ENCODE data around the gene FXN.

Gene FXN

GRCh38 chr9:69004836-69005235, 30.7 kb upstream of the FXN start:
- WGBS = 90% methylated on average over 2 of the region's 2 CpGs
- Histone ChIP-seq H3K9me3 (ENCODE audit: insufficient read depth, low read depth, low read length) (no peaks in the 10 kb centered on the region), H3K27ac (ENCODE audit: low read depth, low read length) (no peak overlapping the region)

GRCh38 chr9:69009708-69010107, 25.8 kb upstream of the FXN start:
- Histone ChIP-seq H3K36me3 (ENCODE audit: insufficient read depth, low read length) (no peaks in the 10 kb centered on the region), H3K4me1 (ENCODE audit: insufficient read depth, low read length) (no peaks in the 10 kb centered on the region), H3K27me3 (ENCODE audit: insufficient read depth, low read length) (peaks cover 2% of the 10 kb centered on the region; the same call in 1 of the 2 replicates), H3K9me3 (ENCODE audit: insufficient read depth, low read depth, low read length) (0 out of 2 replicates have a peak, but pooled peaks cover 7% of the 10 kb centered on the region), H3K27ac (ENCODE audit: low read depth, low read length) (no peak overlapping the region), H3K9ac (ENCODE audit: low read depth, low read length) (no peak overlapping the region), H3K4me3 (ENCODE audit: low read length) (no peak overlapping the region)
- 90% methylated on average over 1 of the region's 1 CpG for WGBS

More at GRCh38 chr9:69004836-69005235, 30.7 kb upstream of the FXN start:
- no peaks in the 10 kb centered on the region for H3K36me3 ChIP-seq (ENCODE audit: insufficient read depth, low read length)
- H3K27me3 ChIP-seq (ENCODE audit: insufficient read depth, low read length) = peaks cover 2% of the 10 kb centered on the region; the same call in 1 of the 2 replicates
- H3K4me1 ChIP-seq (ENCODE audit: insufficient read depth, low read length) = no peaks in the 10 kb centered on the region
- no peak overlapping the region for H3K4me3 ChIP-seq (ENCODE audit: low read length)
- H3K9ac ChIP-seq (ENCODE audit: low read depth, low read length) = no peak overlapping the region

- H3K27me3 ChIP-seq (ENCODE audit: insufficient read depth, low read length) = peaks cover 2% of the 10 kb centered on the region; the same call in 1 of the 2 replicates
- peaks cover 16% of the 10 kb centered on the region for H3K4me1 ChIP-seq (ENCODE audit: insufficient read depth, low read length)
- H3K9ac ChIP-seq (ENCODE audit: low read depth, low read length) = no peak overlapping the region
- H3K36me3 ChIP-seq (ENCODE audit: insufficient read depth, low read length) = no peaks in the 10 kb centered on the region
- WGBS = 93% methylated on average over 18 of the region's 18 CpGs
- H3K9me3 ChIP-seq (ENCODE audit: insufficient read depth, low read depth, low read length) = 0 out of 2 replicates have a peak, but pooled peaks cover 7% of the 10 kb centered on the region
- H3K4me3 ChIP-seq (ENCODE audit: low read length) = no peak overlapping the region
- H3K27ac ChIP-seq (ENCODE audit: low read depth, low read length) = no peak overlapping the region
Observed at GRCh38 chr9:69012696-69013381, 22.7 kb upstream of the FXN start.

GRCh38 chr9:69013382-69013727, 22.2 kb upstream of the FXN start:
- 96% methylated on average over 26 of the region's 26 CpGs for WGBS
- H3K9me3 ChIP-seq (ENCODE audit: insufficient read depth, low read depth, low read length) = 0 out of 2 replicates have a peak, but pooled peaks cover 7% of the 10 kb centered on the region
- no peak overlapping the region for H3K27ac ChIP-seq (ENCODE audit: low read depth, low read length)
- peaks cover 16% of the 10 kb centered on the region for H3K4me1 ChIP-seq (ENCODE audit: insufficient read depth, low read length)
- no peak overlapping the region for H3K9ac ChIP-seq (ENCODE audit: low read depth, low read length)
- no peaks in the 10 kb centered on the region for H3K36me3 ChIP-seq (ENCODE audit: insufficient read depth, low read length)
- peaks cover 2% of the 10 kb centered on the region; the same call in 1 of the 2 replicates for H3K27me3 ChIP-seq (ENCODE audit: insufficient read depth, low read length)
- no peak overlapping the region for H3K4me3 ChIP-seq (ENCODE audit: low read length)

- H3K36me3 ChIP-seq (ENCODE audit: insufficient read depth, low read length) = no peaks in the 10 kb centered on the region
- no peak within 1 kb of the TSS for H3K4me3 ChIP-seq (ENCODE audit: low read length)
- H3K27ac ChIP-seq (ENCODE audit: low read depth, low read length) = no peak within 1 kb of the TSS
- no peak within 1 kb of the TSS for H3K9ac ChIP-seq (ENCODE audit: low read depth, low read length)
- H3K4me1 ChIP-seq (ENCODE audit: insufficient read depth, low read length) = peaks cover 16% of the 10 kb centered on the region
- H3K9me3 ChIP-seq (ENCODE audit: insufficient read depth, low read depth, low read length) = 0 out of 2 replicates have a peak, but pooled peaks cover 7% of the 10 kb centered on the region
- H3K27me3 ChIP-seq (ENCODE audit: insufficient read depth, low read length) = peaks cover 2% of the 10 kb centered on the region; the same call in 1 of the 2 replicates
- whole genome bisulfite sequencing = 96% methylated on average over 29 of the region's 29 CpGs
Observed at GRCh38 chr9:69014013-69014412, 21.5 kb upstream of the FXN start, which contains the start of gene PRKACG. TSS of gene PRKACG (minus strand) at chr9:69014113. CDS start at chr9:69014092, 21 bp downstream.

GRCh38 chr9:69016191-69017096, 19.1 kb upstream of the FXN start:
- H3K36me3 ChIP-seq (ENCODE audit: insufficient read depth, low read length) = no peaks in the 10 kb centered on the region
- H3K4me1 ChIP-seq (ENCODE audit: insufficient read depth, low read length) = peaks cover 16% of the 10 kb centered on the region
- 0 out of 2 replicates have a peak, but pooled peaks cover 7% of the 10 kb centered on the region for H3K9me3 ChIP-seq (ENCODE audit: insufficient read depth, low read depth, low read length)
- H3K27ac ChIP-seq (ENCODE audit: low read depth, low read length) = peak overlapping the region; percentile 28; the same call in 1 of the 2 replicates
- H3K27me3 ChIP-seq (ENCODE audit: insufficient read depth, low read length) = no peaks in the 10 kb centered on the region
- H3K9ac ChIP-seq (ENCODE audit: low read depth, low read length) = no peak overlapping the region
- no peak overlapping the region for H3K4me3 ChIP-seq (ENCODE audit: low read length)
- WGBS = 74% methylated on average over 5 of the region's 5 CpGs

GRCh38 chr9:69018737-69019136, 16.8 kb upstream of the FXN start:
- Histone ChIP-seq H3K4me3 (ENCODE audit: low read length) (no peak overlapping the region), H3K27me3 (ENCODE audit: insufficient read depth, low read length) (no peaks in the 10 kb centered on the region), H3K27ac (ENCODE audit: low read depth, low read length) (no peak overlapping the region), H3K9ac (ENCODE audit: low read depth, low read length) (no peak overlapping the region), H3K36me3 (ENCODE audit: insufficient read depth, low read length) (no peaks in the 10 kb centered on the region), H3K9me3 (ENCODE audit: insufficient read depth, low read depth, low read length) (0 out of 2 replicates have a peak, but pooled peaks cover under 1% of the 10 kb centered on the region), H3K4me1 (ENCODE audit: insufficient read depth, low read length) (peaks cover 20% of the 10 kb centered on the region)
- 77% methylated on average over 5 of the region's 5 CpGs for WGBS

GRCh38 chr9:69019808-69020207, 15.7 kb upstream of the FXN start:
- H3K9ac ChIP-seq (ENCODE audit: low read depth, low read length) = no peak overlapping the region
- H3K4me1 ChIP-seq (ENCODE audit: insufficient read depth, low read length) = peaks cover 24% of the 10 kb centered on the region
- H3K36me3 ChIP-seq (ENCODE audit: insufficient read depth, low read length) = no peaks in the 10 kb centered on the region
- H3K4me3 ChIP-seq (ENCODE audit: low read length) = no peak overlapping the region
- no peak overlapping the region for H3K27ac ChIP-seq (ENCODE audit: low read depth, low read length)
- no peaks in the 10 kb centered on the region for H3K9me3 ChIP-seq (ENCODE audit: insufficient read depth, low read depth, low read length)
- 96% methylated on average over 3 of the region's 3 CpGs for WGBS
- H3K27me3 ChIP-seq (ENCODE audit: insufficient read depth, low read length) = no peaks in the 10 kb centered on the region

GRCh38 chr9:69020301-69021145, 15.0 kb upstream of the FXN start:
- H3K9ac ChIP-seq (ENCODE audit: low read depth, low read length) = no peak overlapping the region
- 98% methylated on average over 8 of the region's 8 CpGs for WGBS

GRCh38 chr9:69023650-69024049, 11.9 kb upstream of the FXN start:
- H3K27ac ChIP-seq (ENCODE audit: low read depth, low read length) = no peak overlapping the region
- no peaks in the 10 kb centered on the region for H3K27me3 ChIP-seq (ENCODE audit: insufficient read depth, low read length)
- peaks cover 8% of the 10 kb centered on the region for H3K4me1 ChIP-seq (ENCODE audit: insufficient read depth, low read length)
- WGBS = 70% methylated on average over 6 of the region's 7 CpGs
- no peaks in the 10 kb centered on the region for H3K9me3 ChIP-seq (ENCODE audit: insufficient read depth, low read depth, low read length)
- no peak overlapping the region for H3K9ac ChIP-seq (ENCODE audit: low read depth, low read length)
- H3K4me3 ChIP-seq (ENCODE audit: low read length) = no peak overlapping the region
- no peaks in the 10 kb centered on the region for H3K36me3 ChIP-seq (ENCODE audit: insufficient read depth, low read length)

More at GRCh38 chr9:69020301-69021145, 15.0 kb upstream of the FXN start:
- H3K36me3 ChIP-seq (ENCODE audit: insufficient read depth, low read length) = no peaks in the 10 kb centered on the region
- peaks cover 24% of the 10 kb centered on the region for H3K4me1 ChIP-seq (ENCODE audit: insufficient read depth, low read length)
- no peaks in the 10 kb centered on the region for H3K9me3 ChIP-seq (ENCODE audit: insufficient read depth, low read depth, low read length)
- H3K27ac ChIP-seq (ENCODE audit: low read depth, low read length) = no peak overlapping the region
- H3K27me3 ChIP-seq (ENCODE audit: insufficient read depth, low read length) = no peaks in the 10 kb centered on the region
- H3K4me3 ChIP-seq (ENCODE audit: low read length) = no peak overlapping the region
